PFSK-1 (cell line): ENCODE measurements around the gene SOCS6.

ENCODE experiments used
- FOXP2 ChIP-seq: optimal IDR thresholded peaks from 2 replicates; pipeline ENCODE3; 2011; ENCODE audit warnings: borderline replicate concordance, control low read depth, inconsistent platforms; ENCODE audit not compliant: insufficient read depth; ENCODE audit errors: extremely low read length, extremely low read depth
- POLR2AphosphoS5 ChIP-seq: IDR thresholded peaks from 2 replicates; pipeline ENCODE4 v1.6.1; 2012; ENCODE audit warnings: low read depth, mild to moderate bottlenecking, control low read depth, low read length, moderate library complexity
- SIN3A ChIP-seq: IDR thresholded peaks from 2 replicates; pipeline ENCODE4 v1.6.1; 2012; ENCODE audit warnings: mild to moderate bottlenecking, low read length, moderate library complexity, borderline replicate concordance; ENCODE audit not compliant: insufficient read depth
- TAF1 ChIP-seq: IDR thresholded peaks from 2 replicates; pipeline ENCODE4 v1.6.1; 2012; ENCODE audit warnings: low read length, control low read depth, borderline replicate concordance; ENCODE audit not compliant: insufficient read depth
- TF ChIP-seq, protein P1 (sequence below), 2 experiments: IDR thresholded peaks; 2 replicates each; pipeline versions ENCODE4 v1.6.1 to v1.8.0; 2011 to 2012; ENCODE audit warnings: low read depth in 2 of 2, low read length in 2 of 2, control low read depth in 1 of 2, inconsistent platforms in 1 of 2, mild to moderate bottlenecking in 1 of 2, moderate library complexity in 1 of 2; ENCODE audit not compliant: insufficient read depth in 1 of 2

Gene SOCS6

DNA sequence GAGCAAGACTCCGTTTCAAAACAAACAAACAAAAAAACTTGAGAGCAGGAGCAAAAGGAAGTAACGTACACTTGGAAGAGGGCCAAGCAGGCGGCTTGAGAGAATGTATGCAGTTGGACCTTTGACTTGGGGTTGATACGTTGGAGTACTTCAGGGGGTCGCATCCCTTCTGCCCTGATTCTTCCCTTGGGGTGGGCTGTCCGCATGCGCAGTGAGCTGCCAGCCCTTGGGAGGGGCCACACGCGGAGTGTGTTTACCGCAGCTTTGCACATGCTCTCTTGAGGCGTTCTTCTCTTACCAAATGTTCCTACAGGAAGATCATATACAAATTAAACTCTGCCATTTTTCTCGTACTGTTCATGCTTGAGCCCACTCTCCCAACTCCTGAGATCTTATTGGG is 38.1 kb upstream of the SOCS6 start:
- TF ChIP-seq POLR2AphosphoS5 (no peak), FOXP2 (no peak), SIN3A (no peak), TAF1 (no peak)
- TF ChIP-seq, protein P1, sequence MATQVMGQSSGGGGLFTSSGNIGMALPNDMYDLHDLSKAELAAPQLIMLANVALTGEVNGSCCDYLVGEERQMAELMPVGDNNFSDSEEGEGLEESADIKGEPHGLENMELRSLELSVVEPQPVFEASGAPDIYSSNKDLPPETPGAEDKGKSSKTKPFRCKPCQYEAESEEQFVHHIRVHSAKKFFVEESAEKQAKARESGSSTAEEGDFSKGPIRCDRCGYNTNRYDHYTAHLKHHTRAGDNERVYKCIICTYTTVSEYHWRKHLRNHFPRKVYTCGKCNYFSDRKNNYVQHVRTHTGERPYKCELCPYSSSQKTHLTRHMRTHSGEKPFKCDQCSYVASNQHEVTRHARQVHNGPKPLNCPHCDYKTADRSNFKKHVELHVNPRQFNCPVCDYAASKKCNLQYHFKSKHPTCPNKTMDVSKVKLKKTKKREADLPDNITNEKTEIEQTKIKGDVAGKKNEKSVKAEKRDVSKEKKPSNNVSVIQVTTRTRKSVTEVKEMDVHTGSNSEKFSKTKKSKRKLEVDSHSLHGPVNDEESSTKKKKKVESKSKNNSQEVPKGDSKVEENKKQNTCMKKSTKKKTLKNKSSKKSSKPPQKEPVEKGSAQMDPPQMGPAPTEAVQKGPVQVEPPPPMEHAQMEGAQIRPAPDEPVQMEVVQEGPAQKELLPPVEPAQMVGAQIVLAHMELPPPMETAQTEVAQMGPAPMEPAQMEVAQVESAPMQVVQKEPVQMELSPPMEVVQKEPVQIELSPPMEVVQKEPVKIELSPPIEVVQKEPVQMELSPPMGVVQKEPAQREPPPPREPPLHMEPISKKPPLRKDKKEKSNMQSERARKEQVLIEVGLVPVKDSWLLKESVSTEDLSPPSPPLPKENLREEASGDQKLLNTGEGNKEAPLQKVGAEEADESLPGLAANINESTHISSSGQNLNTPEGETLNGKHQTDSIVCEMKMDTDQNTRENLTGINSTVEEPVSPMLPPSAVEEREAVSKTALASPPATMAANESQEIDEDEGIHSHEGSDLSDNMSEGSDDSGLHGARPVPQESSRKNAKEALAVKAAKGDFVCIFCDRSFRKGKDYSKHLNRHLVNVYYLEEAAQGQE (IDR thresholded peaks at IDR 0.05; ENCODE audit: insufficient read depth in 1 of 2, low read depth in 2 of 2, low read length in 2 of 2) = no peak

DNA sequence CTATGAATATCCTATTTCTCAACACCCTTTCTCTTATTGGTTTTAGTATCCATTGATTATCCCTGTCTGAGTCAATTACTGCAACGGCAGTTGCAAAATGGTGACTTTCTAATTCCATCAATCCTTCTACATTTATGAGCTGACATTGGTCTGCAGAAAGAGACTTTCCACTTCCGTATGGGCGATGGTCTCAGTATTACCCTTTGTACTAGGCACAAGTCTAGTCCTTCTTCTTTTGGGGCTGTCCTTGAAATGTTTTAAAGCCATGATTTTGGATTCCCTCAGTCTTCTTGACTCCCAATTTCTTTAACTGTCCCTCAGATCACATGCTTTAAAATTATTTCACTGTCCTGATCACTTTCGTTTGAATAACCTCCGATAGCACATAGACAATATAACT is 32.7 kb upstream of the SOCS6 start:
- TF ChIP-seq TAF1 (no peak), SIN3A (no peak), FOXP2 (no peak), POLR2AphosphoS5 (no peak)
- TF ChIP-seq, protein P1 (IDR thresholded peaks at IDR 0.05; ENCODE audit: insufficient read depth in 1 of 2, low read depth in 2 of 2, low read length in 2 of 2) = no peak

DNA sequence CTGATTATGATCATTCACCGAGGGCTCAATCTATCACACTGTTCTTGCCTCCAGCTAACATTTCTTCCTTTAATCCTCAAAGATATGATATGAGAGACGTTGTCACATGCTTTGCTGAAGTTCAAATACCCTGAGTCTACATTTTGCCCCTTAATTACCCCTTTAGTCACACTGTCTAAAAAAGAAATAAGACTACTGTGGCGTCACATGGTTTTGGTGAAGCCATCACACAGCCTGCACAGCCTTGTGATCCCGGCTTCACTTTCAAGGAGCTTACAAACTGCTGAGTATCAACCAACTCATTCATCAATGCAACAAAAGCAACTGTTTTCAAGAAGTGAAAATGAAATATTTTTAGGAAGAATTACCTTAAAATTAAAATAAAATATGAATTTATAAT is 31.9 kb upstream of the SOCS6 start:
- TF ChIP-seq, protein P1 (IDR thresholded peaks at IDR 0.05; ENCODE audit: insufficient read depth in 1 of 2, low read depth in 2 of 2, low read length in 2 of 2) = no peak
- TF ChIP-seq POLR2AphosphoS5 (no peak), TAF1 (no peak), FOXP2 (no peak), SIN3A (no peak)

DNA sequence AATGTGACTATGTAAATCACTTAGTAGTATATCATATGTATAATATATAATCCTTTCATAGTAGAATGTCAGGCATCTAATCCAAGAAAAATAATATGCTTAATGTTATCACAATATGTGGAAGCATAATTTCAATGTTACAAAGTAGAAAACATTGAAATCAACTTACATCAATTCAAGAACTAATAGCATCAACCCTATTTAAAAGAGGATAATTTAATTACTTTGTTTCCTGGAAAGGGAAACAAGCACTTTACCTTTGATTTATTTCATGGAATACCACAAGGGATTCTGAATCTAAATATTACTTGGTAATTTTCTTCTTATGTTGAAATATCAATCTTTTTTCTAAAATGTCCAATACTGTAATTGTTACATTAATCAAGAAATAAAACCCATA is 30.6 kb upstream of the SOCS6 start:
- TF ChIP-seq TAF1 (no peak), FOXP2 (no peak), SIN3A (no peak), POLR2AphosphoS5 (no peak)
- TF ChIP-seq, protein P1 (IDR thresholded peaks at IDR 0.05; ENCODE audit: insufficient read depth in 1 of 2, low read depth in 2 of 2, low read length in 2 of 2) = no peak

DNA sequence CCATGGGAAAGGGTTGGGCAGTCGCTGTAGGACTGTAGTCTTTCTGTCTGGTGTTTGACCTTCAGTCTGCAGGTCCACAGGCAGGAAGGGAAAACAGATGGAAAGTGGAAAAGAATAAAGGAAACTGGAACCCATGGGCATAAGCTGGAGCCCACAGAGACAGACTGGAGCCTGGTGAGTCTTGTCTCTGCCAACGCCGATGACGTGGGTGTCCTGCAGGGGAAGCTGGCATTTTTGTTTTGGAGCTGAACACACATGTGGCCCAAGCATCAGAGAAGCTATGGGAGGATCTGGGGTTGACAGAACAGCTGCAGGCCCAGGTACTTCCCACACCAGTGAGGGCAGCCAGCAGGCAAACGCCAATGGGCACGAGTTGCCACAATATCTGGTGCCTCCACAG is 28.2 kb upstream of the SOCS6 start:
- TF ChIP-seq POLR2AphosphoS5 (no peak), SIN3A (no peak), FOXP2 (no peak), TAF1 (no peak)
- TF ChIP-seq, protein P1 (IDR thresholded peaks at IDR 0.05; ENCODE audit: insufficient read depth in 1 of 2, low read depth in 2 of 2, low read length in 2 of 2) = no peak
